ENCODE results near the gene DMRT3. TPM values are rescaled to one million over a fixed set of nuclear protein-coding genes. Genes with fewer than 3 reads are reported as not detected.

DMRT3 gene
- polyA plus RNA-seq (ENCODE audit: insufficient read length) = not detected

GRCh38 chr9:976258-976942 is at the start of gene DMRT3:
Gene DMRT3 (plus strand): TSS chr9:976655. CDS start chr9:977002, 347 bp downstream.
- DNase-seq = no peak

- DNase-seq = no peak
Measured at GRCh38 chr9:926976-927375, 49.5 kb upstream of the DMRT3 start.

- DNase-seq = no peak
Measured at GRCh38 chr9:928363-929042, 48.0 kb upstream of the DMRT3 start.

GRCh38 chr9:929719-930118 is 46.7 kb upstream of the DMRT3 start:
- DNase-seq = no peak

GRCh38 chr9:933356-933755 is 43.1 kb upstream of the DMRT3 start:
- no peak for DNase-seq

GRCh38 chr9:935348-935965 is 41.0 kb upstream of the DMRT3 start:
- DNase-seq = peak; percentile 6

- DNase-seq = no peak
Measured at GRCh38 chr9:942805-943580, 33.5 kb upstream of the DMRT3 start.

GRCh38 chr9:947985-948384 is 28.5 kb upstream of the DMRT3 start:
- DNase-seq = no peak

- no peak for DNase-seq
Measured at GRCh38 chr9:948497-948896, 28.0 kb upstream of the DMRT3 start.

- no peak for DNase-seq
Measured at GRCh38 chr9:950139-950538, 26.3 kb upstream of the DMRT3 start.

- DNase-seq = no peak
Measured at GRCh38 chr9:952546-952945, 23.9 kb upstream of the DMRT3 start.

- no peak for DNase-seq
Measured at GRCh38 chr9:959105-959504, 17.4 kb upstream of the DMRT3 start.

- no peak for DNase-seq
Measured at GRCh38 chr9:959914-960313, 16.5 kb upstream of the DMRT3 start.

GRCh38 chr9:962023-962422 is 14.4 kb upstream of the DMRT3 start:
- DNase-seq = no peak

- DNase-seq = no peak
Measured at GRCh38 chr9:965497-965896, 11.0 kb upstream of the DMRT3 start.

GRCh38 chr9:966870-967269 is 9.6 kb upstream of the DMRT3 start:
- DNase-seq = no peak

GRCh38 chr9:967436-967835 is 9.0 kb upstream of the DMRT3 start:
- DNase-seq = no peak

GRCh38 chr9:967903-968641 is 8.4 kb upstream of the DMRT3 start:
- DNase-seq = no peak

- no peak for DNase-seq
Measured at GRCh38 chr9:969310-970150, 6.9 kb upstream of the DMRT3 start.

GRCh38 chr9:970151-970996 is 6.1 kb upstream of the DMRT3 start:
- no peak for DNase-seq

Data from hindlimb muscle (tissue), 1 donor.